Lung (tissue), 12 donors: Measurements from ENCODE around the gene MALAT1. TPM values are rescaled to one million over a fixed set of nuclear protein-coding genes. Genes with fewer than 3 reads are reported as not detected.

Experiments used
- ATAC-seq: fragments of 200-7000 bp; cut with Tn5 transposase; one replicate; pipeline ENCODE4 v1.9.1; 2020; ENCODE audit warnings: moderate number of reproducible peaks; ENCODE audit not compliant: insufficient read depth, low FRiP score
- DNase-seq, 3 donors: peaks; one replicate each; pipeline ENCODE4 v3.0.0-alpha.2; 2013 to 2017
- H3K27ac ChIP-seq, 2 donors: one replicate each; pipeline ENCODE4 v1.5.1; 2013; ENCODE audit warnings: mild to moderate bottlenecking in 2 of 2, moderate library complexity in 2 of 2, control low read depth in 1 of 2, inconsistent platforms in 1 of 2, low read depth in 1 of 2, low read length in 1 of 2
- H3K27me3 ChIP-seq, 3 donors: one replicate each; pipeline ENCODE4 v1.5.1; 2013; ENCODE audit warnings: low read length in 2 of 3; ENCODE audit not compliant: control insufficient read depth in 3 of 3, insufficient read depth in 3 of 3
- H3K36me3 ChIP-seq, 4 donors: one replicate each; pipeline ENCODE4 v1.5.1; 2013; ENCODE audit warnings: low read length in 4 of 4, mild to moderate bottlenecking in 1 of 4, moderate library complexity in 1 of 4; ENCODE audit not compliant: control insufficient read depth in 4 of 4, insufficient read depth in 4 of 4
- H3K4me1 ChIP-seq, 5 donors: one replicate each; pipeline ENCODE4 v1.5.1; 2013; ENCODE audit warnings: low read length in 5 of 5, mild to moderate bottlenecking in 2 of 5, moderate library complexity in 1 of 5; ENCODE audit not compliant: control insufficient read depth in 5 of 5, insufficient read depth in 5 of 5
- H3K4me3 ChIP-seq: one replicate; pipeline ENCODE4 v1.5.1; 2013; ENCODE audit warnings: mild to moderate bottlenecking, control low read depth, moderate library complexity
- H3K9ac ChIP-seq, 2 donors: one replicate each; pipeline ENCODE4 v1.5.1; 2013; ENCODE audit warnings: low read length in 2 of 2, control low read depth in 1 of 2; ENCODE audit not compliant: insufficient read depth in 1 of 2
- H3K9me3 ChIP-seq, 4 donors: one replicate each; pipeline ENCODE4 v1.5.1; 2013; ENCODE audit warnings: low read length in 3 of 4, mild to moderate bottlenecking in 1 of 4, moderate library complexity in 1 of 4; ENCODE audit not compliant: control insufficient read depth in 4 of 4, insufficient read depth in 3 of 4
- WGBS, 2 donors: extraction: QIAGEN DNeasy Blood & Tissue Kit; methylation state at CpG; one replicate each; pipeline ENCODE4 v1.1.7; 2013; 5-methylcytosine and 5-hydroxymethylcytosine counted together
- polyA plus RNA-seq, 2 donors: library from polyadenylated mRNA; stranded (reverse); fragments of 200-250 nt; gene quantifications; one replicate each; pipeline ENCODE4 v1.2.1, GENCODE V29; 2013
- total RNA-seq, 2 donors: library from RNA; depleted of rRNA in 1 of 2; stranded (reverse); fragments of >200 nt in 1 of 2; gene quantifications; one replicate each; pipeline ENCODE4 v1.2.1, GENCODE V29; 2014 to 2021
- TF ChIP-seq, protein P1 (sequence below): IDR thresholded peaks from 2 replicates; pipeline ENCODE4 v1.5.1; 2012; ENCODE audit warnings: mild to moderate bottlenecking; ENCODE audit errors: control extremely low read depth, extremely low read depth
- donor health status: control.
- donor health status: control.
- donor health status: Bipolar disorder and iron deficiency.
- donor health status: healthy.
- donor health status: DM: yes; HTN: yes; CAD: no.

Gene MALAT1
- total and polyA plus RNA-seq, 4 donors, result 125 to 48,332 (median 6,799) TPM

DNA sequence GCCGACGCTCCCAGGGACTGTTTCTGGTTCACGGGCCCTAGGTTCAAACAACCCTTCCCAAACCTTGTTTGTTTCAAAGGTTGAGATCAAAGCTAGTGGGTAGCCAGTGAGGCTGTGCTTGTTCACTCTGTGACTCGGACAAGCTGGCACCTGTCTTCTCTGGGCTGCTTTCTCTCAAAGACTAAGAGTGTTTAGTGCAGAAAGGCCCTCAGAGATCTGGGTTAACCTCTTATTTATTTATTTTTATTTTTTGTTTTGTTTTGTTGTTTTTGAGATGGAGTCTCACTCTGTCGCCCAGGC is 13.0 kb upstream of the MALAT1 start:
- peak overlapping the region; percentile 51 to 56 for H3K27ac ChIP-seq
- H3K4me1 ChIP-seq, result peaks cover 27 to 41% (median 34%) of the 10 kb centered on the region in 5 donors
- no peaks in the 10 kb centered on the region for H3K9me3 ChIP-seq
- H3K27me3 ChIP-seq, result no peaks in the 10 kb centered on the region
- TF ChIP-seq, protein P1, sequence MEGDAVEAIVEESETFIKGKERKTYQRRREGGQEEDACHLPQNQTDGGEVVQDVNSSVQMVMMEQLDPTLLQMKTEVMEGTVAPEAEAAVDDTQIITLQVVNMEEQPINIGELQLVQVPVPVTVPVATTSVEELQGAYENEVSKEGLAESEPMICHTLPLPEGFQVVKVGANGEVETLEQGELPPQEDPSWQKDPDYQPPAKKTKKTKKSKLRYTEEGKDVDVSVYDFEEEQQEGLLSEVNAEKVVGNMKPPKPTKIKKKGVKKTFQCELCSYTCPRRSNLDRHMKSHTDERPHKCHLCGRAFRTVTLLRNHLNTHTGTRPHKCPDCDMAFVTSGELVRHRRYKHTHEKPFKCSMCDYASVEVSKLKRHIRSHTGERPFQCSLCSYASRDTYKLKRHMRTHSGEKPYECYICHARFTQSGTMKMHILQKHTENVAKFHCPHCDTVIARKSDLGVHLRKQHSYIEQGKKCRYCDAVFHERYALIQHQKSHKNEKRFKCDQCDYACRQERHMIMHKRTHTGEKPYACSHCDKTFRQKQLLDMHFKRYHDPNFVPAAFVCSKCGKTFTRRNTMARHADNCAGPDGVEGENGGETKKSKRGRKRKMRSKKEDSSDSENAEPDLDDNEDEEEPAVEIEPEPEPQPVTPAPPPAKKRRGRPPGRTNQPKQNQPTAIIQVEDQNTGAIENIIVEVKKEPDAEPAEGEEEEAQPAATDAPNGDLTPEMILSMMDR, result no peak
- WGBS, 2 donors, result 80 to 85% methylated on average over 5 of the region's 5 CpGs
- H3K9ac ChIP-seq, result no peak overlapping the region
- ATAC-seq (no peak), DNase-seq (no peak)
- no peaks in the 10 kb centered on the region for H3K36me3 ChIP-seq
- H3K4me3 ChIP-seq, result no peak overlapping the region

GRCh38 chr11:65486570-65487466 is 12.0 kb upstream of the MALAT1 start:
- TF ChIP-seq, protein P1, result no peak
- H3K27me3 ChIP-seq, result no peaks in the 10 kb centered on the region
- peak in 1 of 3 donors; percentile 23 for DNase-seq
- H3K9ac ChIP-seq, result peak overlapping the region in 1 of 2 donors; percentile 59
- no peaks in the 10 kb centered on the region for H3K36me3 ChIP-seq
- H3K4me3 ChIP-seq, result no peak overlapping the region
- H3K27ac ChIP-seq, result peak overlapping the region; percentile 95 to 96
- peaks cover 33 to 49% (median 40%) of the 10 kb centered on the region in 5 donors for H3K4me1 ChIP-seq
- 78 to 88% methylated on average over 10 of the region's 10 CpGs for WGBS, 2 donors
- no peak for ATAC-seq
- no peaks in the 10 kb centered on the region for H3K9me3 ChIP-seq

DNA sequence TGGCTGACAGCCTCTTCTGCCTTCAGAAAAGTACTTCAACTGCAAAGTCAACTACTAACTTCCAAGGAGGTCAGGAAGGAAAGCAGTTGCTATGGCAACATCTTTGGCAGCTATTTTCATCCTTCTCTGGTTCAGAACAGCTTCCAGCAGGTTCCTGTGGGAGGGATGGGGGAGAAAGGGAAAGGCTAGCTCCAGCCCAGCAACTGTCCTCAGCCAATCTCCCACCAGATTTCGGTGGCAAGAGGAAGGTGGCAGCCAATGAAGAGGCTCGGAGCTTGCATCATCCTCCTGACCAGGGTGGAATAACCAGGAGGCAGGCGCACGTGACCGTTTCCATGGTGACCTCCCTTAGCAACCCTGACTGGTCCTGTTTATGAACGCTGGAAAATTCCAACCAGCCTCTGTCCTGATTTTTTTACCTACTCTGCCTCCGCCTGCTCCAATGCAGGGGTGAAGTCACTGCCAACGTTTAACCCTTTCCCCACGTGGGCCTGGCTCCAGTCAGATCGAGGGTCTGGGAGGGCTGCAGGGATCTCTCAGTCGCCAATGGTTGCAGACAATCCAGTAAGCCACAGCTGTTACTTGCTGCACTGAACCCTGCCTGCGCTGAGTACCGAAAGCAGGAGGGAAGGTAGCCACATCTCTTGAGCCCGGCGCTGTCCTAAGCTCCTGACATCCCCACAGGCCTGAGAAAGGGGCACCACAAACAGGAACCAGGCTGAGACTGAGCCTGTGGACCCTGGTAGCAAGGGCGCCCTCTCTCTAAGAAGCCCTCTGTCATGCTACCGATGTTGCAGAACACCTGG is 11.2 kb upstream of the MALAT1 start:
- no peaks in the 10 kb centered on the region for H3K27me3 ChIP-seq
- H3K9ac ChIP-seq, result peak overlapping the region in 1 of 2 donors; percentile 80
- H3K4me1 ChIP-seq, result peaks cover 38 to 58% (median 46%) of the 10 kb centered on the region in 5 donors
- no peak overlapping the region for H3K4me3 ChIP-seq
- TF ChIP-seq, protein P1, result no peak
- peak; percentile 99 to 100 (median 100) for DNase-seq
- H3K36me3 ChIP-seq, result no peaks in the 10 kb centered on the region
- WGBS, 2 donors, result 7 to 13% methylated on average over 17 of the region's 17 CpGs
- H3K9me3 ChIP-seq, result no peaks in the 10 kb centered on the region
- peak; percentile 89 for ATAC-seq
- H3K27ac ChIP-seq, result peak overlapping the region; percentile 97 to 98
